GM15510 (cell line): ENCODE results near the gene PKDREJ.

Experiments used
- POLR2A ChIP-seq: IDR thresholded peaks from 3 replicates; pipeline ENCODE4 v1.6.1; 2011; ENCODE audit warnings: borderline replicate concordance; ENCODE audit not compliant: insufficient read length; ENCODE audit errors: extremely low read depth

PKDREJ gene

DNA sequence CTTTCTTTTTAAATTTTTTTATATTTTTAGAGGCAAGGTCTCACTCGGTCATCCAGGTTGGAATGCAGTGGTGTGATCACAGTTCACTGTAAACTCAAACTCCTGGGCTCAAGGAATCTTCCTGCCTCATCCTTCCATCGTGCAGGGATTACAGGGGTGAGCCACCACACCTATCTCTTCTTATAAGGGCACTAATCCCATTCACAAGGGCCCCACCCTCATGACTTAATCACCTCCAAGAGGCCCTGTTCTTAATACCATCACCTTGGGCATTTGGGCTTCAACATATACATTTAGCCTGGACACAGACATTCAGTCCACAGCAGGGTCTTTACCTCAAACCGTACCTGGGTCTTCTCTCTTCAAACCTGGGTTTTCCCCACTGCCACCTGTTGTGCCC, 29.0 kb upstream of the PKDREJ start:
- no peak for TF ChIP-seq POLR2A

DNA sequence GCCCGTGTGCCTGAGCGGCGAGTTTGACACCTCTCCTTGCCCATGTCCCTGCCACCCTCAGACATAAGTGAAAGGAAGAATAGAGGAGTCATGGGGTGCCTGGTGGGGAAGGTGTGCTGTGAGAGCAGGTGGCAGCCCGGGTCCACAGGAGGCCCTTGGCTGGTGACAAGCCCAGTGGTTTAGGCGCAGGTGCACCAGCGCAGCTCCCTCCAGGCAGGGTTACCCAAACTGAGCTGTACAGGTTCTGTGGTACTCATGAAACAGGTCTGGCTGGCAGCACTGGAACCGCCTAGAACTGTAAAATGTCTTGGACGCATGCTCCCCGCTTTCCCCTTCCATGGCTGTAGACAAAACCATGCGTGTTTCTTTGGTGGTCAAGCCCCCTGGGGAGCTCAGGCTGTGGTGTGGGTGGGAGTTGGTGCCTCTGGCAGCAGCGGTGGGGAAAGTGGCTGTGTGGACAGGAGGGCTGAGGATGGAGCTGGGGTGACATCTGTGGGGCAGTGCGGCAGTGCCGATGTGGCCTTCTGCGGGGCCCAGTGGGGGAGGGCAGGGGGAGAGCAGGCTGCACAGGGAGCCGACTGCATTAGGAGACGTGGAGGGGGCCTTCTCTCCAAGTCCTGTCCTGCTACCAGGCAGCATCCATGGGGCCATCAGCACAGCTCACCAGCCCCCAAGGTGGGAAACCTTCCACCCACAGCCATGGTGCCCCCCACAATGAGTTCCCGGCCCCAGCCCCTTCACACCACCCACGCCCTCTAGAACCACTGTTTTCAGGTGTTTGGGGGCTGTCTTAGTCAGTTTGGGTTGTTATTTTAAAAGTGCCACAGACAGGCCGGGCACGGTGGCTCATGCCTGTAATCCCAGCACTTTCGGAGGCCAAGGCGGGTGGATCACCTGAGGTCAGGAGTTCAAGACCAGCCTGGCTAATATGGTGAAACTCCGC, 28.0 kb upstream of the PKDREJ start:
- no peak for TF ChIP-seq POLR2A

DNA sequence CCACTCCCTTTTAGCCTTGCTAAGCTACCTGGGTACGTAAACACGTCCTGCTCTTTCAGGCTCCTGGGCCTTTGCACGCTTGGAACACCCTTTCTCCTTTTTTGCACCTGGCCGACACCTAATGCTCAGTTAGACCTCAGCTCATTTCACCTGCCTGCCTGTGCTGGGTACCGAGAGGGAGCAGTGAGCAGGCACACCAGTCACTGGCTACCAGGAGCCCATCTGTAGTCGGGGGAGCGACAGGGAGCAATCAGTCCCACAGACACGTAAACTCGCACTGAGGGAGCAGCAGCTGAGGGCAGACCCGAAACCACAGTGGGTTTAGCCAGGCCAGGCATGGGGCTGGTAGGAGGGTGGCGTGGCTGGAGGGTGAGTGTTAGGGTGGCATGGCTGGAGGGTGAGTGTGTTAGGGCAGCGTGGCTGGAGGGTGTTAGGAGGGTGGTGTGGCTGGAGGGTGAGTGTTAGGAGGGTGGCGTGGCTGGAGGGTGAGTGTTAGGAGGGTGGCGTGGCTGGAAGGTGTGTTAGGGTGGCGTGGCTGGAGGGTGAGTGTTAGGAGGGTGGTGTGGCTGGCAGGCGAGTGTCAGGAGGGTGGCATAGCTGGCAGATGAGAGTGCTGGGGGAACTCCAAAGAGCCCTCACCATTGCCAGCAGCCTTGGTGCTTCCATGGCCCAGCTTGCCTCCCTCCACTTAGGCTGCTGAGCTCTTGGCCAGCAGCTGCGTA, 27.1 kb upstream of the PKDREJ start:
- no peak for TF ChIP-seq POLR2A

DNA sequence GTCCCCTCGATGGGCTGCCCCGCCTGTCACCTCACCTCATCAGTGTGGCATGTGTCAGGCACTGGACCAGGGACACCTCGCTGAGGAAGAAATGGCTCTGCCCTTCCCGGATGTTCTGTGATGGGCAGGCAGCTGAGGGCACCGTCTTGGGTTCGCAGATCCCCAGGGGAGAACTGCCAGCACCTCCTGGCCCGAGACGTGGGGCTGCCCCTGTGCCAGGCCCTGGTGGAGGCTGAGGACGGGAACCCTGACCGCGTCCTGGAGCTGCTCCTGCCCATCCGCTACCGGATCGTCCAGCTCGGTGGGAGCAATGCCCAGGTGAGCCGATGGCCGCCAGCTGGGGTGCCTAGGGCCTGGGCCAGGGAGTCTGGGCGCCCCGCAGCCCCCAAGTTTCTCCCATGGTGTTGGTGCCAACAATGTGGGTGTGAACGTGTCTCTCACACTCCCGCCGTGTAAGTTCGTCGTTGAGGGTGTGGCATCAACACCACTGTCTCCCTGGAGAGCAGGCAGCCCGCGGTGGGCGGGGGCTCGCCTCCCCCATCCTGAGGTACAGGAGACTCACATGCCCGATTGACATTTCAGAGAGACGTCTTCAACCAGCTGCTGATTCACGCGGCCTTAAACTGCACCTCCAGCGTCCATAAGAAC, 26.2 kb upstream of the PKDREJ start:
- TF ChIP-seq POLR2A, result no peak

DNA sequence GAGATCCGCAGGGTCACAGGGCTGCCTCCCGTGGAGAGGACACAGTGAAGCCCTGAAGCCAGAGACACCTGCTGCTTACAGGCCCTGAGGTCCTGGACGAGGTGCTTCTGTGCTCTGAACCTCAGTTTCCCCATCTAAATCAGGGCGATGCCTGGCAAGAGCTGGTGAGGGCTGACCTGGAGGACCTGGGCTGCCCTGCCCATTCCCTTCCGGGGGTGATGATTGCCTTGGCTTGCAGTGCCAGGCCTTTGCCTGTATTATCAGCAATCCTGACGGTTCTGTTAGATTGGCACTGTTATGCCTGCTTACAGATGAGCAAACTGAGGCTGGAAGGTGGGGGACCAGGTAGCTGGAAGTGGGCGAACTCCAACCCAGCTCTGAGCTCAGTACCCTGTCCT, 25.7 kb upstream of the PKDREJ start:
- no peak for TF ChIP-seq POLR2A

DNA sequence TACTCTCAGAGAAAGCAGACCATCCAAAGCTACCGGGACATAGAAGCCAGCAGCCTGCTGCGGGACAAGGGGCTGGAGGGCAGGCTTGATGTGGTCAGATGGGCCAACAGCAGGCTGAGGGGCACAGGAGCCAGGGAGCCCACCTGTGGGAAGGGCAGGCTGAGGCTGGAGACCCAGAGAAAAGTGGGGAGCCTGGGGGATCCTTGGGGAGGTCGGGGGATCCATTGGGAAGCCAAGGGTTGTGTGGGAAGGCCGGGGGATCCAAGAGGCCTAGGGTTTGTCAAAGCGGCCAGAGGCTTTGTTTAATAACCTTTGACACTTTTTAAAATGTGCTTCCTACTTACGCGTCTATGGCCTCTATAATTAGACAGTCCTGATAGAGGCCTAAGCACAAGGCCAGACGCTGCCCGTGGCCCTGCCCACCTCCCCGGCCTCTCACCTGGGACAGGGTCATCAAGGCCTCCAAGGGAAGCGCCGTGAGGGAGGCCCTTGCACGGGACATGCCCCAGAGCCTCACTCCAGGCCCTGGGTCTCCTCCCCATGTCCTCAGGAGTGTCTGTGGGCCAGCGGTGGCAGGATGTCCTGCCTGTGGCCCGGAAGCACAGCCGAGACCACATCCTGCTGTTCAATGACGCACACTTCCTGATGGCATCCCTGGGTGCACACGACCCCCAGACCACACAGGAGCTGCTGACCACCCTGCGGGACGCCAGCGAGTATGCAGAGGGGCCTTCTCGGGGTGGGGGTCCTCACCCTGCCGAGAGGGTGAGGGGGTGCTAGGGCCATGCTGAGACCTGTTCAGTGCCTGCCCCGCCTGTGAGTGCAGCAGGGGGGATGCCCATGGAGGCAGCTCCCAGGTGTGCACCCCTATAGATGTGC, 25.0 kb upstream of the PKDREJ start:
- peak; percentile 84 for TF ChIP-seq POLR2A

DNA sequence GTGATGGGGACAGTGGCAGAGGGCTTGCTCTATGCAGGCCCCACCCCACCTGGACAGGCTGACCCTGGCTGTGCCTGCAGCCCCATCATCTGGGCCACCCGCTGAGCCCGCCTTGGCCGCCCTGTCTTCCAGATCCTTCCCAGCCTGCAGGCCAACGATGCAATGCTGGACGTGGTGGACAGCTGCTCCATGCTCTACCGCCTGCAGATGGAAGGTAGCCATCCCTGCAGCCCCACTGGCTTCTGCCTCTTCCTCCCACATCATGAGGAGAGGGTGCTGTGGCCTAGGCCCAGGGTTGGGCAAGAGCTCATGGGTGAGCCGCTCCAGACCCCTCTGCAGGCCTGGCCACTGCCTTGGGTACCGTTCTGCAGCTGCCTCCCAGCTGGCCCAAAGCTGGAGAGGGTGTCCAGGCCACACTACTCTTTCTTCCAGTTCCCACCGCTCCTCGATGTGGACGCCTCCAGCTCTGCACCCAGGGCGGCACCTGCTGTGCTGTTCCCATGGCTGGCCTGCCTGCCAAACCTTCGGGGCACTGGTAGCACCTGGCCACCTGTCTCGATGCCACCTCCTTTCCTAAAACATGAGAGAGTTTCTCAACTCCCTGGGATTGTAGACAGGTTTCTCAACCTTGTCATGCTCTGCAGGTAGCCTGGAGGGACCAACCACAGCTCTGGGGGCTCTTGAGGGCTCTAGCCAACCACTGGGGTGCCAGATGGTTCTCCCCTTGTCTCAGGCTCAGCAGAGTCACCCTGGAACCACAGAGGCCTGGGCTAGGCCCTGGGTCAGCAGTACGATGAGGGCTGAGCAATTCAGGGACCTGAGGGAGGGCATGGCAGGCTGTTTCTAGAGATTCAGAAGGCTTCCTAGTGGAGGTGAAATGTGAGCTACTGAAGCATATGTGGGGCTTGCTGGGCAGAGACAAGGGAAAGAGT, 24.1 kb upstream of the PKDREJ start:
- TF ChIP-seq POLR2A, result no peak

DNA sequence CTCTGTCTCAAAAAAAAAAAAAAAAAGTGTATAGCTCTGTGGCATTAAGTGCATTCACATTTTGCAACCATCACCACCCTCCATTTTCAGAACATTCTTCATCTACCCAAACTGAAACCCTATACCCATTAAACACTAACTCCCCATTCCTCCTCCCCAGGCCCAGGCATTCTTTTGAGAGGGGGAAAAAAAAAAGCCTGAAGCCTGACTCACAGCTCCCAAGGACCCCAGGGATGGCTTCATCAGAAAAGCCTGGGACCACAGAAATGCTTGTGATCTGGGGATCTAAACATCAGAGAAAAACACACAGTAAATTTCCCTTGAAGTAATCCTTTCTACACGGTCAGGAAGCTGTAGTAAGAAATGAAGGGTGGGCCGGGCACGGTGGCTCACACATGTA, 22.9 kb upstream of the PKDREJ start:
- no peak for TF ChIP-seq POLR2A

DNA sequence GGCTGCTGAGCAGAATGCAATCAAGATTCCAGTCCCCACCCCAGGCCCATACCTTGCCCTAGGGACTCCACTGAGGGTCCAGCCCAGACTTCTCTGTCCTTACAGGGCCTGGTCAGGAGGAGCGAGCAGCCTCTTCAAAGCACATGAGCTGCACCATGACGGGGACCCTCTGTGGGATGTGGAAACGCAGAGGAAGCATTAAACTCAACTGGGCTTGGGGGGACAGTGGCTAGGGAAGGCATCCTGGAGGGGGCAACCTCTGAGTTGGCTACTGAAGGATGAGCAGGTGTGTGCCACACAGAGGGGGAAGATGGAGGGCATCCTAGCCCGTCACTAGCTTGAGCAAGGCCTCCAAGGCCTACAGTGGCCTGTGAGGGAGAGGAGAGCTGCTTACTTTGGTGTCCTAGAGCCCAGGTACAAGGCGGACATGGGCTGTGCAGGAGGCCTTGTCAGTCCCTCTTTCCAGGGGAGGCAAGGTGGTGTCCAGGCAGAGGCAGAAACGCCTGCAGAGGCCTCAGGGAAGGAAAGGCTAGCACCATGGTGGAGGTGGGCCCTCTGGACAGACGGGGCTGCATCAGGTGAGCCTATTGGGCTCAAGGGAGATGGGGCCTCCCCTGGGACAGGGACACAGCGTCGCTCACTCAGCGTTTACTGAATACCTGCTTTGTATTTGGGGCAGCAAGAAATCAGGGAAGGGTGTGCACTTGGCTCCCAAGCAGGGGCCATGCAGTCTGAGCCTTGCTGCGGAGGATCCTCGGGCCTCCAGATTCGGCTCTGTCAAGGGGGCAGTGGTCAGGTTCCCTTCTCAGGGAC, 18.9 kb upstream of the PKDREJ start:
- no peak for TF ChIP-seq POLR2A

DNA sequence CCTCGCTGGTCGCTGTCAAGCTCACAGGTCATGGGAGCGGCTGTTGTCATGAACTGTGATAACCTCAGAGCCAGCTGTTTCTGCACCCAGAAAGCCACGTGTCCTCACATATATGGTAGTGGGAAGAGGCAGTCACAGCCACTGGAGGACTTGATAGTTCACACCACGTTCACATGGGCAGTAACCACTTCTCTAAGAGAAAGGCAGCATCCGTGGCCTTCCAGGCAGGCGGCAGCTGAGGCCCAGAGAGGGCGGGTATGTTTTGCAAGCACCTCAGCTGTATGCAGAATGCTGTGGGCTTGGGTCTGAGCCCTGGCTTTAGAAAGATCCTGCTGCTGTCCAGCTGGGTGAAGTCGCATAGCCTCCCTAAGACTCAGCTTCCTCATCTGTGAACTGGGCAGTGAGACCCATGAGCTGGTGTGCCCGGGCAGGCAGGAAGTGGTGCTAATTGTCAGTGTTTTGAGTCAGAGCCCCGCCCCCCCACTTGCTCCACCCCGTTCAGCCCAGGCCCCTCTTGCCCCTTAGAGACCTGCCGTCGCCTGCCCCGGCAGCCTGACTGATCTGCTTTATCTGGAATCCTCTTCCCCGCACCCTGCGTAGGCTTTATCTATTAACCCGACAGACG, 18.0 kb upstream of the PKDREJ start:
- TF ChIP-seq POLR2A, result no peak

DNA sequence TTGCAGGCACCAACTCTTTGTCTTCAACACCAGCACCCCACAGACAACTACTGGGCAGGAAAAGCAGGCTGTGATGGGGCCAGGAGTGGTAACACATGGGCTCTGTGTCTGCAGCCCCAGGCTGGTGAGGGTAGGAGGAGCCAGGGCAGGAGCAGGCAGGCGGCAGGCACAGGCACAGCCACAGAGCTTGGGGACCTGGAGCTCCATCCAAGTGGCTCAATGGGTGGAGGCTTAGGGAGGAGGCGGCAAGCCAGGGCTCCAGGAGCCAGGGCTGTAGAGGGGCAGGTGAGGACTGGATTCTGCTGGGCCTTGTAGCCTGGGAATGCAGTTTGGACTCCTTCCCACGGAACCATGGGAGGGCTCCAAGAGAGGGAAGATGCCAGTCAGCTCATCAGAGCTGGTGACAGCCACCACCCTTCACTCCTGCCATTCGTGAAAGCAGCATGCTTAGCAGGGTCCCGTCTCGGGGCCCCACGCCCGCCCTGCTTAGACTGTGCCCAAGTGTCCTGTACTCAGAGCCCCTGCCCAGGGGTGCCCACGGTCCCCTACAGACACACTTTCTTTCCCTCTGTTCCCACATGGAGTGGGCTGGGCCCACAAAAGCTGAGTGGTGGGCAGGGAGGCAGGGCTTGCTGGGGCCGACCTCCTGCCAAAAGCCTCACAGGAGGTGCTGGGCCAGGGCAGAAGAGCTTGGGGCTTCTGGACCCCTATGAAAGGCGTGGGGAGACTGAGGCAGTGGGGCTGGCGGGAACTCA, 17.1 kb upstream of the PKDREJ start:
- no peak for TF ChIP-seq POLR2A
